GM23248 (cell line): Measurements from ENCODE around the gene CREB5. TPM values are rescaled to one million over a fixed set of nuclear protein-coding genes. Genes with fewer than 3 reads are reported as not detected.

Experiments used
- DNase-seq: peaks from one replicate; pipeline ENCODE4 v3.0.0-alpha.2; 2015
- H2AFZ ChIP-seq: fragments of 200-600 bp; sonication (generic); 2 replicates; pipeline ENCODE4 v1.6.1; 2016; ENCODE audit warnings: antibody characterized with exemption
- H3F3A ChIP-seq: fragments of 200-600 bp; sonication (generic); 2 replicates; pipeline ENCODE4 v1.6.1; 2016; ENCODE audit warnings: mild to moderate bottlenecking, antibody characterized with exemption, mixed run types; ENCODE audit not compliant: insufficient read depth
- H3K27ac ChIP-seq: fragments of 200-600 bp; sonication (generic); 2 replicates; pipeline ENCODE4 v1.5.1; 2016; ENCODE audit warnings: mild to moderate bottlenecking
- H3K27me3 ChIP-seq: fragments of 200-600 bp; sonication (generic); replicated peaks from 2 replicates; pipeline ENCODE4 v1.6.1; 2016; ENCODE audit warnings: mild to moderate bottlenecking; ENCODE audit not compliant: insufficient read depth
- H3K36me3 ChIP-seq: fragments of 200-600 bp; sonication (generic); 2 replicates; pipeline ENCODE4 v1.6.1; 2016; ENCODE audit warnings: low read depth, mild to moderate bottlenecking
- H3K4me1 ChIP-seq: fragments of 200-600 bp; sonication (generic); 2 replicates; pipeline ENCODE4 v1.6.1; 2016; ENCODE audit warnings: mild to moderate bottlenecking; ENCODE audit not compliant: insufficient read depth
- H3K4me2 ChIP-seq: fragments of 200-600 bp; sonication (generic); one replicate; pipeline ENCODE4 v1.6.1; 2016; ENCODE audit warnings: mild to moderate bottlenecking; ENCODE audit not compliant: unreplicated experiment
- H3K4me3 ChIP-seq: fragments of 200-600 bp; sonication (generic); 2 replicates; pipeline ENCODE4 v1.5.1; 2016; ENCODE audit warnings: mild to moderate bottlenecking
- H3K79me2 ChIP-seq: fragments of 200-600 bp; sonication (generic); 2 replicates; pipeline ENCODE4 v1.6.1; 2016; ENCODE audit warnings: mild to moderate bottlenecking; ENCODE audit not compliant: insufficient read depth
- H3K9ac ChIP-seq: fragments of 200-600 bp; sonication (generic); 2 replicates; pipeline ENCODE4 v1.6.1; 2016; ENCODE audit warnings: mild to moderate bottlenecking
- H3K9me2 ChIP-seq: fragments of 200-600 bp; sonication (generic); 2 replicates; pipeline ENCODE4 v1.6.1; 2016; ENCODE audit warnings: mixed run types, mild to moderate bottlenecking, moderate library complexity; ENCODE audit not compliant: insufficient read depth
- H3K9me3 ChIP-seq: fragments of 200-600 bp; sonication (generic); one replicate; pipeline ENCODE4 v1.6.1; 2017; ENCODE audit warnings: low read depth
- H4K20me1 ChIP-seq: fragments of 200-600 bp; sonication (generic); 2 replicates; pipeline ENCODE4 v1.6.0; 2016; ENCODE audit not compliant: insufficient read depth
- EZH2 ChIP-seq: fragments of 200-600 bp; sonication (generic); IDR thresholded peaks from 2 replicates; pipeline ENCODE4 v1.6.1; 2018; ENCODE audit warnings: antibody characterized with exemption, mild to moderate bottlenecking; ENCODE audit not compliant: insufficient read depth, poor library complexity, severe bottlenecking
- EZH2phosphoT487 ChIP-seq: fragments of 200-600 bp; sonication (generic); IDR thresholded peaks from 2 replicates; pipeline ENCODE4 v1.6.1; 2018; ENCODE audit warnings: antibody characterized with exemption, moderate library complexity, mild to moderate bottlenecking, low read depth; ENCODE audit not compliant: insufficient read depth
- WGBS, 2 experiments: methylation state at CpG; one replicate each; pipeline ENCODE4 v1.1.6; 2015 to 2017; ENCODE audit warnings: low lambda C conversion rate in 2 of 2, low coverage in 1 of 2; ENCODE audit errors: missing lambda C conversion rate in 2 of 2; 5-methylcytosine and 5-hydroxymethylcytosine counted together
- in situ Hi-C: fragments of 300-500 bp; cut with MboI; formaldehyde crosslinking; loops from 2 replicates; pipeline ENCODE4 v1.15.0; 2020
- polyA plus RNA-seq: library from polyadenylated mRNA; unstranded; fragments of >200 nt; fragmentation: Nextera tagmentation; extraction: Ambion mirVana; gene quantifications from 2 replicates; pipeline ENCODE4 v1.2.1, GENCODE V29; 2016
- total RNA-seq: library from RNA; depleted of rRNA; stranded (reverse); fragments of >200 nt; shearing (Covaris generic); gene quantifications from 2 replicates; pipeline ENCODE4 v1.2.3, GENCODE V29; 2014

The CREB5 gene
- total and polyA plus RNA-seq, 2 experiments from 2014 or later, result 13.6 to 19.2 TPM

GRCh38 chr7:28371846-28372245 is 40.5 kb upstream of the CREB5 start:
- Histone ChIP-seq H2AFZ (no peak overlapping the region), H3K36me3 (no peaks in the 10 kb centered on the region), H3K27me3 (no peaks in the 10 kb centered on the region), H3K4me1 (no peaks in the 10 kb centered on the region), H3K79me2 (no peaks in the 10 kb centered on the region), H3K9me2 (no peaks in the 10 kb centered on the region), H3K4me2 (no peak overlapping the region), H4K20me1 (no peaks in the 10 kb centered on the region), H3K27ac (no peak overlapping the region), H3K9me3 (no peaks in the 10 kb centered on the region), H3K9ac (no peak overlapping the region), H3K4me3 (no peak overlapping the region), H3F3A (no peaks in the 10 kb centered on the region)
- 54 to 55% methylated on average over 7 of the region's 7 CpGs for WGBS, 2 experiments
- in situ Hi-C loops, result no loop called here
- no peak for DNase-seq
- no peak for TF ChIP-seq EZH2phosphoT487
- no peak for TF ChIP-seq EZH2

GRCh38 chr7:28373990-28374389 is 38.3 kb upstream of the CREB5 start:
- no peaks in the 10 kb centered on the region for H3K79me2 ChIP-seq
- WGBS, 2 experiments, result 90 to 93% methylated on average over 3 of the region's 3 CpGs
- no peak overlapping the region for H3K9ac ChIP-seq
- no peak for DNase-seq
- no peaks in the 10 kb centered on the region for H4K20me1 ChIP-seq
- H3K4me3 ChIP-seq, result no peak overlapping the region
- H3K27me3 ChIP-seq, result no peaks in the 10 kb centered on the region
- H3K9me2 ChIP-seq, result no peaks in the 10 kb centered on the region
- in situ Hi-C loops, result no loop called here
- H3K4me2 ChIP-seq, result no peak overlapping the region
- no peaks in the 10 kb centered on the region for H3F3A ChIP-seq
- no peak overlapping the region for H2AFZ ChIP-seq
- peaks cover 4% of the 10 kb centered on the region; the same call in 1 of the 2 replicates for H3K4me1 ChIP-seq
- H3K36me3 ChIP-seq, result no peaks in the 10 kb centered on the region
- H3K9me3 ChIP-seq, result no peaks in the 10 kb centered on the region
- no peak overlapping the region for H3K27ac ChIP-seq
- TF ChIP-seq EZH2phosphoT487 (no peak), EZH2 (no peak)

GRCh38 chr7:28375729-28376128 is 36.6 kb upstream of the CREB5 start:
- no peak for DNase-seq

GRCh38 chr7:28376634-28377033 is 35.7 kb upstream of the CREB5 start:
- Histone ChIP-seq H3K27ac (no peak overlapping the region), H3K9me2 (no peaks in the 10 kb centered on the region), H3F3A (no peaks in the 10 kb centered on the region), H3K27me3 (no peaks in the 10 kb centered on the region), H2AFZ (no peak overlapping the region), H3K4me1 (peaks cover 4% of the 10 kb centered on the region; the same call in 1 of the 2 replicates), H3K9me3 (no peaks in the 10 kb centered on the region), H3K79me2 (no peaks in the 10 kb centered on the region), H3K4me2 (no peak overlapping the region), H3K4me3 (no peak overlapping the region), H4K20me1 (no peaks in the 10 kb centered on the region), H3K9ac (no peak overlapping the region), H3K36me3 (no peaks in the 10 kb centered on the region)
- DNase-seq, result no peak
- in situ Hi-C loops, result loop anchor here (25.0 kb wide), 1 partner anchor 736 kb away; no protein-coding TSS in a partner anchor
- TF ChIP-seq EZH2phosphoT487 (no peak), EZH2 (no peak)
- WGBS, 2 experiments, result 82 to 93% methylated on average over 2 of the region's 2 CpGs

More at GRCh38 chr7:28375729-28376128, 36.6 kb upstream of the CREB5 start:
- Histone ChIP-seq H2AFZ (no peak overlapping the region), H3K27me3 (no peaks in the 10 kb centered on the region), H3K4me1 (peaks cover 4% of the 10 kb centered on the region; the same call in 1 of the 2 replicates), H3K9me2 (no peaks in the 10 kb centered on the region), H3K36me3 (no peaks in the 10 kb centered on the region), H3K27ac (no peak overlapping the region), H3K9me3 (no peaks in the 10 kb centered on the region), H4K20me1 (no peaks in the 10 kb centered on the region), H3K9ac (no peak overlapping the region), H3K79me2 (no peaks in the 10 kb centered on the region), H3K4me2 (no peak overlapping the region), H3F3A (no peaks in the 10 kb centered on the region), H3K4me3 (no peak overlapping the region)
- in situ Hi-C loops, result loop anchor here (25.0 kb wide), 1 partner anchor 737 kb away; no protein-coding TSS in a partner anchor
- 65 to 70% methylated on average over 1 of the region's 1 CpG for WGBS, 2 experiments
- TF ChIP-seq EZH2phosphoT487 (no peak), EZH2 (no peak)
